ENCODE results near the gene CFAP221. TPM values are rescaled to one million over a fixed set of nuclear protein-coding genes. Genes with fewer than 3 reads are reported as not detected.

CFAP221 gene
- total RNA-seq, 4 donors from 2014 or later, result 0.51 to 5.0 (median 3.7) TPM

GRCh38 chr2:119550856-119551255 lies 6.6 kb downstream of the CFAP221 start:
- Histone ChIP-seq H3K27me3 (no peaks in the 10 kb centered on the region), H3K9me3 (no peaks in the 10 kb centered on the region), H3K27ac (no peak overlapping the region), H3K4me3 (no peak overlapping the region), H3K36me3 (no peaks in the 10 kb centered on the region), H3K4me1 (no peaks in the 10 kb centered on the region)
- intact Hi-C loops (cut with DNase I; ENCODE audit: low total_unique reads), result no loop called here
- DNase-seq, result no peak
- TF ChIP-seq POLR2A (IDR thresholded peaks at IDR 0.05) (no peak), CTCF (IDR thresholded peaks at IDR 0.05) (no peak)

- Histone ChIP-seq H3K9me3 (no peaks in the 10 kb centered on the region), H3K27me3 (no peaks in the 10 kb centered on the region), H3K4me3 (no peak overlapping the region), H3K27ac (no peak overlapping the region), H3K36me3 (no peaks in the 10 kb centered on the region), H3K4me1 (no peaks in the 10 kb centered on the region)
- no peak for DNase-seq
- no peak for TF ChIP-seq CTCF (IDR thresholded peaks at IDR 0.05)
- no peak for TF ChIP-seq POLR2A (IDR thresholded peaks at IDR 0.05)
- intact Hi-C loops (cut with DNase I; ENCODE audit: low total_unique reads), result no loop called here
These were observed 8.7 kb downstream of the CFAP221 start for GRCh38 chr2:119552902-119553301.

GRCh38 chr2:119553687-119554344 lies 9.6 kb downstream of the CFAP221 start:
- no peaks in the 10 kb centered on the region for H3K36me3 ChIP-seq
- TF ChIP-seq CTCF (IDR thresholded peaks at IDR 0.05) (no peak), POLR2A (IDR thresholded peaks at IDR 0.05) (no peak)
- intact Hi-C loops (cut with DNase I; ENCODE audit: low total_unique reads), result no loop called here
- no peaks in the 10 kb centered on the region for H3K9me3 ChIP-seq
- no peak overlapping the region for H3K4me3 ChIP-seq
- no peaks in the 10 kb centered on the region for H3K4me1 ChIP-seq
- H3K27ac ChIP-seq, result no peak overlapping the region
- no peaks in the 10 kb centered on the region for H3K27me3 ChIP-seq
- DNase-seq, result no peak

GRCh38 chr2:119565481-119565880 lies 21.2 kb downstream of the CFAP221 start:
- H3K27me3 ChIP-seq, result no peaks in the 10 kb centered on the region
- H3K9me3 ChIP-seq, result no peaks in the 10 kb centered on the region
- TF ChIP-seq POLR2A (IDR thresholded peaks at IDR 0.05) (no peak), CTCF (IDR thresholded peaks at IDR 0.05) (no peak)
- DNase-seq, result no peak
- no peaks in the 10 kb centered on the region for H3K4me1 ChIP-seq
- H3K4me3 ChIP-seq, result no peak overlapping the region
- H3K36me3 ChIP-seq, result no peaks in the 10 kb centered on the region
- intact Hi-C loops (cut with DNase I; ENCODE audit: low total_unique reads), result no loop called here
- H3K27ac ChIP-seq, result no peak overlapping the region

- no peaks in the 10 kb centered on the region for H3K36me3 ChIP-seq
- no peak for DNase-seq
- no peaks in the 10 kb centered on the region for H3K27me3 ChIP-seq
- TF ChIP-seq POLR2A (IDR thresholded peaks at IDR 0.05), result no peak
- no peak for TF ChIP-seq CTCF (IDR thresholded peaks at IDR 0.05)
- H3K4me3 ChIP-seq, result no peak overlapping the region
- no peak overlapping the region for H3K27ac ChIP-seq
- no peaks in the 10 kb centered on the region for H3K4me1 ChIP-seq
- no peaks in the 10 kb centered on the region for H3K9me3 ChIP-seq
- intact Hi-C loops (cut with DNase I; ENCODE audit: low total_unique reads), result no loop called here
These were observed 23.0 kb downstream of the CFAP221 start for GRCh38 chr2:119567292-119567691.

All from uterus (tissue), 4 donors.